GM23338 (cell line): Measurements from ENCODE around the gene BBLN. TPM values are rescaled to one million over a fixed set of nuclear protein-coding genes. Genes with fewer than 3 reads are reported as not detected.

Experiments used
- ATAC-seq: fragments of 200-7000 bp; cut with Tn5 transposase; 3 replicates; pipeline ENCODE4 v1.9.1; 2020
- DNase-seq: peaks from one replicate; pipeline ENCODE4 v3.0.0-alpha.2; 2015; ENCODE audit warnings: low spot score
- H2AFZ ChIP-seq: fragments of 200-600 bp; sonication (generic); 2 replicates; pipeline ENCODE4 v1.8.0; 2016; ENCODE audit warnings: antibody characterized with exemption, mild to moderate bottlenecking, moderate library complexity
- H3F3A ChIP-seq: fragments of 200-600 bp; sonication (generic); replicated peaks from 2 replicates; pipeline ENCODE4 v1.8.0; 2017; ENCODE audit warnings: antibody characterized with exemption, mixed run types, low read depth
- H3K27ac ChIP-seq: fragments of 200-600 bp; sonication (generic); 2 replicates; pipeline ENCODE4 v1.6.1; 2016; ENCODE audit warnings: low read depth
- H3K27me3 ChIP-seq: fragments of 200-600 bp; sonication (generic); 2 replicates; pipeline ENCODE4 v1.8.0; 2016; ENCODE audit warnings: mild to moderate bottlenecking, mixed run types, moderate library complexity; ENCODE audit not compliant: insufficient read depth
- H3K36me3 ChIP-seq: fragments of 200-600 bp; sonication (generic); 2 replicates; pipeline ENCODE4 v1.8.0; 2016; ENCODE audit warnings: mild to moderate bottlenecking; ENCODE audit not compliant: insufficient read depth
- H3K4me1 ChIP-seq: fragments of 200-600 bp; sonication (generic); 2 replicates; pipeline ENCODE4 v1.8.0; 2016; ENCODE audit warnings: mild to moderate bottlenecking, moderate library complexity; ENCODE audit not compliant: insufficient read depth
- H3K4me2 ChIP-seq: fragments of 200-600 bp; sonication (generic); 2 replicates; pipeline ENCODE4 v1.7.1; 2017; ENCODE audit warnings: mixed run types
- H3K4me3 ChIP-seq: fragments of 200-600 bp; sonication (generic); 2 replicates; pipeline ENCODE4 v1.6.1; 2016; ENCODE audit warnings: mixed run types
- H3K79me2 ChIP-seq: fragments of 200-600 bp; sonication (generic); replicated peaks from 2 replicates; pipeline ENCODE4 v1.8.0; 2017; ENCODE audit warnings: mild to moderate bottlenecking; ENCODE audit not compliant: insufficient read depth
- H3K9me2 ChIP-seq: fragments of 200-600 bp; sonication (generic); 2 replicates; pipeline ENCODE4 v1.8.0; 2017; ENCODE audit not compliant: insufficient read depth
- H4K20me1 ChIP-seq: fragments of 200-600 bp; sonication (generic); replicated peaks from 2 replicates; pipeline ENCODE4 v1.8.0; 2017; ENCODE audit warnings: mild to moderate bottlenecking; ENCODE audit not compliant: insufficient read depth
- H3K27ac Mint-ChIP-seq: 2 replicates; pipeline ENCODE4 v1.8.0; 2020; ENCODE audit warnings: inconsistent platforms, mild to moderate bottlenecking, moderate library complexity, mixed read lengths
- H3K27me3 Mint-ChIP-seq: 3 replicates; pipeline ENCODE4 v1.8.0; 2022; ENCODE audit warnings: low read depth, mild to moderate bottlenecking, moderate library complexity, mixed read lengths, inconsistent platforms; ENCODE audit not compliant: insufficient read depth, poor library complexity
- H3K36me3 Mint-ChIP-seq: 3 replicates; pipeline ENCODE4 v1.8.0; 2021; ENCODE audit warnings: low read depth, mild to moderate bottlenecking, inconsistent platforms, moderate library complexity, mixed read lengths
- H3K4me1 Mint-ChIP-seq: 3 replicates; pipeline ENCODE4 v1.8.0; 2020; ENCODE audit warnings: mild to moderate bottlenecking, inconsistent platforms, mixed read lengths
- H3K4me3 Mint-ChIP-seq: 3 replicates; pipeline ENCODE4 v1.8.0; 2021; ENCODE audit warnings: moderate library complexity, mild to moderate bottlenecking, inconsistent platforms, mixed read lengths
- H3K9me3 Mint-ChIP-seq: 3 replicates; pipeline ENCODE4 v1.8.0; 2020; ENCODE audit warnings: moderate library complexity, mild to moderate bottlenecking, inconsistent platforms, mixed read lengths
- CREB1 ChIP-seq: fragments of 250-450 bp; sonication (Bioruptor Pico); IDR thresholded peaks from 2 replicates; pipeline ENCODE4 v1.5.0; 2020; ENCODE audit warnings: low read depth, mild to moderate bottlenecking, moderate library complexity
- EZH2 ChIP-seq: fragments of 200-600 bp; sonication (generic); IDR thresholded peaks from one replicate; pipeline ENCODE4 v1.8.0; 2017; ENCODE audit warnings: antibody characterized with exemption, mild to moderate bottlenecking, low read depth; ENCODE audit not compliant: unreplicated experiment
- EZH2phosphoT487 ChIP-seq: fragments of 200-600 bp; sonication (generic); IDR thresholded peaks from one replicate; pipeline ENCODE4 v1.8.1; 2018; ENCODE audit warnings: antibody characterized with exemption; ENCODE audit not compliant: unreplicated experiment
- JUNB ChIP-seq: IDR thresholded peaks from one replicate; pipeline ENCODE4 v1.6.1; 2016; ENCODE audit warnings: antibody characterized with exemption; ENCODE audit not compliant: unreplicated experiment
- NANOG ChIP-seq: IDR thresholded peaks from 2 replicates; pipeline ENCODE4 v1.6.1; 2016; ENCODE audit warnings: antibody characterized with exemption, borderline replicate concordance
- POLR2AphosphoS5 ChIP-seq: IDR thresholded peaks from 2 replicates; pipeline ENCODE4 v1.6.1; 2016; ENCODE audit warnings: antibody characterized with exemption, low read depth
- REST ChIP-seq: IDR thresholded peaks from one replicate; pipeline ENCODE4 v1.6.1; 2018; ENCODE audit warnings: antibody characterized with exemption; ENCODE audit not compliant: unreplicated experiment
- STAT1 ChIP-seq: IDR thresholded peaks from one replicate; pipeline ENCODE4 v1.6.1; 2016; ENCODE audit warnings: antibody characterized with exemption; ENCODE audit not compliant: unreplicated experiment
- ZNF114 ChIP-seq: fragments of 250-450 bp; sonication (Bioruptor Pico); IDR thresholded peaks from 2 replicates; pipeline ENCODE4 v1.5.0; 2020; ENCODE audit warnings: mild to moderate bottlenecking, moderate library complexity
- ZNF331 ChIP-seq: fragments of 250-450 bp; sonication (Bioruptor Pico); IDR thresholded peaks from 2 replicates; pipeline ENCODE4 v1.5.0; 2020; ENCODE audit warnings: low read depth, mild to moderate bottlenecking, moderate library complexity
- polyA plus RNA-seq: library from polyadenylated mRNA; unstranded; fragments of >200 nt; fragmentation: Nextera tagmentation; extraction: Ambion mirVana; gene quantifications from 2 replicates; pipeline ENCODE4 v1.2.1, GENCODE V29; 2016
- total RNA-seq: library from RNA; depleted of rRNA; stranded (reverse); fragments of >200 nt; shearing (Covaris generic); gene quantifications from 2 replicates; pipeline ENCODE4 v1.2.3, GENCODE V29; 2014
- TF ChIP-seq, protein P1 (sequence below), 2 experiments: fragments of 200-600 bp in 1 of 2; sonication (generic) in 1 of 2; conservative IDR thresholded peaks; 2 replicates each; pipeline versions ENCODE4 v1.5.1 to v1.6.1; 2016 to 2017; ENCODE audit warnings: antibody characterized with exemption in 2 of 2, low read depth in 2 of 2, mild to moderate bottlenecking in 2 of 2, moderate library complexity in 1 of 2

BBLN gene
- total and polyA plus RNA-seq, 2 experiments from 2014 or later = 171 to 246 TPM

DNA sequence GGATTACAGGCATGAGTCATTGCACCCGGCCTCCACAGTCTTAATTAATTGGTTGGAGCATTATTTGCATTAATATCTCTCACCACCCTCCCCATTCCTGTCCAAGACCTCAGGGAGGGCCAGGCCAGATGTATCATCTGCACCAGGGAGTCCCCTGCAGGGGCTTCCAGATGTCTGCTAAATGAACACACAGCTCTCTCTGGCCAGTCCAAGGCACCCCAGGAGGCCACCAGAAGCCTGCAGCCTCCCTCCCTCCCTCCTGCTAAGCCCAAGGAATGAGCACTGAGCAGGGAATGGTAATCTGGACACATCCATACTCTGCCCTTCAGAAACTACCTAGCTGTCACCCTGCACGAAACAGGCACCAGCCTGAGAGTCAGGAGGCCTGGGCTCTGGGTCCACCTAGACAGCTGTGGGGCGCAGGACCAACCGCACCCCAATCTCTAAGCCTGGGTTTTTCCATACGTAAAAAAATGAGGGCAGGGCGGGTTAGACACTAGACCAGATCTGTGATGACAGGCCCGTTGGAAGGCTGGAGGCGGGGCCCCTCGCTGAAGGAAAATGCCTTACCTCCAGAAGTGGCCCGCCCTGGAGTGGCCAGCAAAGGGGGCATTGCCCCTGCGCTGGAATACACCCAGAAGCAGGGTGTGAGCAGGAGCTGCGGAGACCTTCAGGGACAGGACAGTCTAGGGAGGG, 23.0 kb downstream of the BBLN start:
- TF ChIP-seq JUNB (no peak), STAT1 (no peak), REST (no peak), EZH2phosphoT487 (no peak), CREB1 (CRISPR knock-in tag) (no peak)
- TF ChIP-seq, protein P1, sequence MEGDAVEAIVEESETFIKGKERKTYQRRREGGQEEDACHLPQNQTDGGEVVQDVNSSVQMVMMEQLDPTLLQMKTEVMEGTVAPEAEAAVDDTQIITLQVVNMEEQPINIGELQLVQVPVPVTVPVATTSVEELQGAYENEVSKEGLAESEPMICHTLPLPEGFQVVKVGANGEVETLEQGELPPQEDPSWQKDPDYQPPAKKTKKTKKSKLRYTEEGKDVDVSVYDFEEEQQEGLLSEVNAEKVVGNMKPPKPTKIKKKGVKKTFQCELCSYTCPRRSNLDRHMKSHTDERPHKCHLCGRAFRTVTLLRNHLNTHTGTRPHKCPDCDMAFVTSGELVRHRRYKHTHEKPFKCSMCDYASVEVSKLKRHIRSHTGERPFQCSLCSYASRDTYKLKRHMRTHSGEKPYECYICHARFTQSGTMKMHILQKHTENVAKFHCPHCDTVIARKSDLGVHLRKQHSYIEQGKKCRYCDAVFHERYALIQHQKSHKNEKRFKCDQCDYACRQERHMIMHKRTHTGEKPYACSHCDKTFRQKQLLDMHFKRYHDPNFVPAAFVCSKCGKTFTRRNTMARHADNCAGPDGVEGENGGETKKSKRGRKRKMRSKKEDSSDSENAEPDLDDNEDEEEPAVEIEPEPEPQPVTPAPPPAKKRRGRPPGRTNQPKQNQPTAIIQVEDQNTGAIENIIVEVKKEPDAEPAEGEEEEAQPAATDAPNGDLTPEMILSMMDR (conservative IDR thresholded peaks at IDR 0.05; ENCODE audit: low read depth in 2 of 2) = no peak
- Histone ChIP-seq H3K79me2 (no peaks in the 10 kb centered on the region), H3K4me1 (no peaks in the 10 kb centered on the region), H3F3A (0 out of 2 replicates have a peak, but pooled peaks cover 3% of the 10 kb centered on the region), H3K27ac (no peak overlapping the region), H3K36me3 (peaks cover 6% of the 10 kb centered on the region; the same call in 1 of the 2 replicates), H3K9me2 (no peaks in the 10 kb centered on the region), H3K27me3 (no peaks in the 10 kb centered on the region), H3K4me3 (no peak overlapping the region), H4K20me1 (peaks cover 9% of the 10 kb centered on the region; the same call in 1 of the 2 replicates), H2AFZ (no peak overlapping the region), H3K4me2 (no peak overlapping the region)
- no peak for ATAC-seq
- H3K36me3 Mint-ChIP-seq = peaks cover 60% of the 10 kb centered on the region
- no peak overlapping the region for H3K27ac Mint-ChIP-seq
- DNase-seq = no peak
- no peaks in the 10 kb centered on the region for H3K9me3 Mint-ChIP-seq
- no peak overlapping the region for H3K4me3 Mint-ChIP-seq
- no peaks in the 10 kb centered on the region for H3K4me1 Mint-ChIP-seq
- H3K27me3 Mint-ChIP-seq = peaks cover 10% of the 10 kb centered on the region

DNA sequence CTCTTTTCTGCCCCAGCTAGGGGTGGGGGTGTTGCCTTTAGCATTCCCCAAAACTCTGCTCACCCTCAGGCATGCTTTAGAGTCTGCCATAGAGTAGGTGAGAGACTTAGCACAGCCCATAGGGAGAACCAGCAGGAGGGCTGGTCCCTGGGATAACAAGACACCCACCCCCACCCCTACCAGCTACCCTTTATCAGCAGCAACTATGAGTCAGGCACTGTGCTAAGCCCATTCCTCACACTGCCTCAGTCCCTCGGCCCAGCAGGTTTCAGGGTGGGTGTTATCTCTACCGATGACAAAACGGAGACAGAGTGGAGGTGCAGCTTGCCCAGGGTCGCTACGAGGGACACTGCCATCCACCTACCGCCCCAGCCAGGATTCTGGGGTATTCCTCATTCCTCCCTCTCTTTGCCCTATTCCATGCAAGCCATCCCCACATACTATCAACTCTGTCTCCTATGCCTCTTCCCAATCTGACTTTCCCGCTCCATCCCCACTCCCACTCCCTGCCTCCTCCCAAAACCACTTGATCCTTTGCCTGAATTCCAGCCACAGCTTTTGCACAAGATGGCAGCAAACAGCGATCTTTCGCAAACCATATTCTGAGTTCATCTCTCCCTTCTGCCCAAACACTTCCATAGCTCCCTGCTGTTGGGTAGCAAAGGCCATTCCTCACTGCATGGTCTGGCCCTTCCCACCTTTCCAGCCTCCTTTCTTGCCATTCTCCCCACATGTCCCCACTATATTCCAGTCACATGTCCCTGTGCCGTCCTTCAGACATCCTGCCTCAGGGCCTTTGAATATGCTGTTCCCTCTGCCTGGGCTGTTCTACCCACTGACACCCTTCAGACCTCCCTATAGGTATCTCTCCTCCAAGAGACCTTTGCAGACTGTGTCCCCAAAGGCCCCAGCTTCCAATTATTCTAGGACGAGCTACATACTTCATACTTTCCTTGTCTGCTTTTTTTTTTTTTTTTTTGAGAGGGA, 26.2 kb downstream of the BBLN start:
- peaks cover 6% of the 10 kb centered on the region for H3K4me1 Mint-ChIP-seq
- peaks cover 55% of the 10 kb centered on the region for H3K36me3 Mint-ChIP-seq
- H3K79me2 ChIP-seq = no peaks in the 10 kb centered on the region
- H3K4me2 ChIP-seq = no peak overlapping the region
- H3K36me3 ChIP-seq = 0 out of 2 replicates have a peak, but pooled peaks cover 6% of the 10 kb centered on the region
- H3F3A ChIP-seq = 0 out of 2 replicates have a peak, but pooled peaks cover 3% of the 10 kb centered on the region
- no peaks in the 10 kb centered on the region for H3K4me1 ChIP-seq
- peaks cover 3% of the 10 kb centered on the region; the same call in 1 of the 2 replicates for H4K20me1 ChIP-seq
- peaks cover 8% of the 10 kb centered on the region for H3K27me3 Mint-ChIP-seq
- no peaks in the 10 kb centered on the region for H3K9me3 Mint-ChIP-seq
- ATAC-seq (no peak), DNase-seq (no peak)
- no peaks in the 10 kb centered on the region for H3K27me3 ChIP-seq
- H2AFZ ChIP-seq = no peak overlapping the region
- no peak overlapping the region for H3K27ac ChIP-seq
- no peak overlapping the region for H3K4me3 ChIP-seq
- H3K9me2 ChIP-seq = no peaks in the 10 kb centered on the region
- no peak for TF ChIP-seq ZNF114 (CRISPR knock-in tag)
- TF ChIP-seq ZNF331 = no peak
- no peak for TF ChIP-seq EZH2
- no peak for TF ChIP-seq POLR2AphosphoS5
- no peak for TF ChIP-seq CREB1 (CRISPR knock-in tag)
- no peak for TF ChIP-seq NANOG
- H3K27ac Mint-ChIP-seq = no peak overlapping the region
- H3K4me3 Mint-ChIP-seq = no peak overlapping the region
